Astrocyte (in vitro differentiated cells and primary cell): Measurements from ENCODE around the gene METTL16.

Source experiments
- CTCF ChIP-seq: IDR thresholded peaks from 2 replicates; pipeline ENCODE4 v1.5.1; 2011; ENCODE audit warnings: low read depth, mild to moderate bottlenecking, inconsistent platforms, low read length, moderate library complexity; ENCODE audit not compliant: insufficient read depth
- EZH2 ChIP-seq: IDR thresholded peaks from 2 replicates; pipeline ENCODE4 v1.6.1; 2012; ENCODE audit warnings: mild to moderate bottlenecking, low read length, inconsistent platforms; ENCODE audit not compliant: insufficient read depth

DNA sequence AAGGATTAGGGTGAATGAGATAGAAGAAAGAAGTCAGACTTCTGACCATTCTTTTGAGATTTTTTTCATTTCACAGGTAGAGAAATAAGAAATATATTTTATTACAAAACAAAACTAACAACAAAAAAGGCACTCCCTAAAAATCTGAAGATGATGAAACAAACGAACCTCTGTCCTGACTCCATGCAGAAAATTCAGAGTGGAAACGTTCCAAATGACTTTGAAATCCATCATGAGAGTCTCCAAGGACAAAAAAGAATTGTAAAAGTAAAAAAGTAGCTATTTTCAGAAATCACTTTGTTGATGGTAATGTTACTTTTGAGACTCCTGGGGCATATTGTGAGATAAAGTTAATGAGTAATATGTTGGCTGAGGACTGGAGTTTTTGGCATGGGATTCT lies 84.5 kb downstream of the METTL16 start:
- no peak for TF ChIP-seq EZH2
- TF ChIP-seq CTCF = no peak
